ES-I3 (cell line): Measurements from ENCODE around the gene TRMO.
"Not testable (repeated sequence)": the region's sequence is repeated elsewhere in the genome, so short reads cannot be mapped to it uniquely, and the experiment has no call there.

ENCODE experiments used
- H3K36me3 ChIP-seq: 2 replicates; pipeline ENCODE4 v1.6.1; 2013; ENCODE audit warnings: mild to moderate bottlenecking, low read length, control low read depth, moderate library complexity; ENCODE audit not compliant: insufficient read depth
- H3K4me1 ChIP-seq: 2 replicates; pipeline ENCODE4 v1.6.1; 2013; ENCODE audit warnings: mild to moderate bottlenecking, control low read depth, low read length; ENCODE audit not compliant: insufficient read depth
- H3K9ac ChIP-seq: 2 replicates; pipeline ENCODE4 v1.6.1; 2013; ENCODE audit warnings: low read depth, mild to moderate bottlenecking, low read length, moderate library complexity
- H3K9me3 ChIP-seq: 2 replicates; pipeline ENCODE4 v1.6.1; 2013; ENCODE audit warnings: mild to moderate bottlenecking, low read length, moderate library complexity; ENCODE audit not compliant: control insufficient read depth, insufficient read depth

The TRMO gene, protein sequence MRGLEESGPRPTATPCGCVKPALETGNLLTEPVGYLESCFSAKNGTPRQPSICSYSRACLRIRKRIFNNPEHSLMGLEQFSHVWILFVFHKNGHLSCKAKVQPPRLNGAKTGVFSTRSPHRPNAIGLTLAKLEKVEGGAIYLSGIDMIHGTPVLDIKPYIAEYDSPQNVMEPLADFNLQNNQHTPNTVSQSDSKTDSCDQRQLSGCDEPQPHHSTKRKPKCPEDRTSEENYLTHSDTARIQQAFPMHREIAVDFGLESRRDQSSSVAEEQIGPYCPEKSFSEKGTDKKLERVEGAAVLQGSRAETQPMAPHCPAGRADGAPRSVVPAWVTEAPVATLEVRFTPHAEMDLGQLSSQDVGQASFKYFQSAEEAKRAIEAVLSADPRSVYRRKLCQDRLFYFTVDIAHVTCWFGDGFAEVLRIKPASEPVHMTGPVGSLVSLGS

DNA sequence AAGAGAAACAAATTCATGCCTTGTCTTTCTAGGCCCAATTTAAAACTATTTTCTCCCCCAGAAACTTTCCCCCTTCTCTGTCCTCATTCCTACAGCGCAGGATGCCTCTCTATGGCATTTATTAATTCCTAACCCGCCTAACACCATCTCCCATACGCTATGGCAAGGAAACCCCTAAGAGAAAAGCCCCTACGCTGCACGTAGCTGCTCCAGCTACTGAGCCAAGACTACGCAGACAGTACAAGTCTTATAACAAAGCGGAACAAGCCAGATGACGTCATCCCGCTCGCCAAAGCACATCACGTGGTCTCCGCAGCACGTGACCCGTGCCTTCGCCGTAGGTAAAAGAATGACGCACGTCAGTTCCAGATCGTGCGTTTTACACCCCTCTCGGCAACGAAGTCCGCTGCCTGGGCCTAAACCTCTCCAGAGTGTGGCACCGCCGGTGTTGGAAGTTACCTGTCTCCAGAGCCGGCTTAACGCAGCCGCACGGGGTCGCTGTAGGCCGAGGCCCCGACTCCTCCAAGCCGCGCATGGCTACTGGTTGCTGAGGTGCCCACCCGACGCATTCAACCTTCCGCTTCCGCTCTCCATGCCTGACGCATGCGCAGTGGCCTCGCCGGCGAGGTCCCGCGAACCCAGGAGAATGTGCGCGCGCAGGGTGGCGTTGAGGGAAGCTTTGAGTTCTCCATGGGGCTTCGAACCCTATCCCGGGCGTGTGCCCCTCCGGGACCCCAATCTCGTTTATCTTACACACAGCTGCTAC is at the start of gene TRMO:
TSS of gene TRMO (minus strand) at position 542 of the 766 bp plus-strand sequence. CDS start at position 535, 7 bp downstream.
- Histone ChIP-seq H3K4me1 (no peaks in the 10 kb centered on the region), H3K9me3 (no peaks in the 10 kb centered on the region), H3K9ac (peak within 1 kb of the TSS; percentile 73), H3K36me3 (no peaks in the 10 kb centered on the region)

DNA sequence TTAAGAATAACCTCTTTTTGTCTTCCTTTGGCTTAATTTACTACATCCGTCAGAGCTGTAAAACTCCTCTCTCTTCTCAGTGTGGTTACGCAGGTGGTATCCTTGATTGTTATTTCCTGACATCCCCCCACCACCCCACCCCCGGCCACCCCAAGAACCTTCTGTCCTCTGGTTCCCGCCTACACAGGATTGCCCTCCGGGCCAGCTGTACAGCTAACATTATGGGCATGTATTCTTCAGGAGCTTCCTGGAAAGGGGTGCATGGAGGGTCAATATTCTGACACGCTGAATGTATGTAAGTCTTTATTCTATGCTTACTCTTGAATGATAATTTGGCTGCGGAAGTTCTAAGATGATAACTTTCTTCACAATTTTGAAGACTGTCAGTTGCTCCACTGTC is 47.9 kb upstream of the TRMO start:
- H3K9ac ChIP-seq, result no peak overlapping the region
- H3K36me3 ChIP-seq, result no peaks in the 10 kb centered on the region
- H3K9me3 ChIP-seq, result no peaks in the 10 kb centered on the region
- no peaks in the 10 kb centered on the region for H3K4me1 ChIP-seq

DNA sequence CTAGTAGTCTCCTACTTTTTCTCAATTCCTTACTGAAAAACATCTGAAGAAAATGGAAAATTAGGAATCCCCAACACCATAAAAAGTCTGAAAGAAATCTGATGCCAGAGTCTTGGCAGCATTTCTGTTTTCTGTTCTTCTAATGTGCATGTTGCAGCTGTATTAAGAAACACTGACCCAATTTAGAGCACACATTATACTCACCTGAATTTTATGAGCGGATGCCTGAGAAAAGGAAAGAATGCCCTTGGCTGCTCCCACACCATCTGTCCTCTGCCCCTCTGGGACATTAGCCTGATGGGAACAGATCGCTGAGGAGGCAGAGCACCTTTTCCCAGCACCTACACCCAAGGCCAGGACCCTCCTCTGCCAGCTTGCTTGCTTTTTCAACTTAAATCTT is 46.7 kb upstream of the TRMO start:
- Histone ChIP-seq H3K9me3 (no peaks in the 10 kb centered on the region), H3K9ac (no peak overlapping the region), H3K4me1 (no peaks in the 10 kb centered on the region), H3K36me3 (no peaks in the 10 kb centered on the region)

DNA sequence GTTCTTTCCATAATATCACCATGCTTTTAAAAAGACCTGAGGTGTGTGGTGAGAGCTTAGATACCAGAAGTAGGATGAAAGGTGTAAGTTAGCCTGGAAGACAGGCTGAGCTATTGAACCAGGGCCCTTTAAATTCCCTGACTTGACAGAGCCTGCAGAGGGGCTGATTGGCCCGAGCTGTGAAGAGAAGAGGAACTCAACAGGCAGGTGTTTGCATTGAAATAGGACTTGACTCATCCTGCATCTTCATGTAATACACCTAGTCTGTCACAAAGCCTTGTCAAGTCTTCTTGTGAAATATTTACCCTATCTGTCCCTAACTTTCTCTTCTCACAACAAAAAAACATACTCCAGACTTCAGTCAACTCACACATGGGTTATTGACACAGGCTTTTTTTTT is 44.2 kb upstream of the TRMO start:
- Histone ChIP-seq H3K36me3 (no peaks in the 10 kb centered on the region), H3K4me1 (no peaks in the 10 kb centered on the region), H3K9me3 (no peaks in the 10 kb centered on the region), H3K9ac (no peak overlapping the region)

DNA sequence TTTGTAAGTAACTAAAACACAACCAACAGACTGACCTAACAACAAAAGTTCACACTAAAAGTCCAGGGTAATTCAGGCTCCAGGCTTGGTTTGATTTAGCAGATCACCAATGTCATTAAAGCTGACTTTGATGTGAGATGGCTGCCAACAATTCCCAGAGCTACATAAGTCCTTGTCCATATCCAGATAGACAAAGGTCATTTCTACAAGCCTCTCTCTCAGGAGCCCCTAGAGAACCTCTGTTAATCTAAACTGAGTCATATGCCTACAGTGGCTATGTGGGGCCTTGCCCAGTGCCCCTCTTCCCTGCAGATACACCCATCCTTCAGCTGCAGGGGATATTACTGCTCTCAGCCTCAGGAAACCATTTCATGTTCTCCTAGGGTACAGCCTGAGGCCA is 42.6 kb upstream of the TRMO start:
- Histone ChIP-seq H3K9ac (no peak overlapping the region), H3K9me3 (no peaks in the 10 kb centered on the region), H3K4me1 (no peaks in the 10 kb centered on the region), H3K36me3 (no peaks in the 10 kb centered on the region)

DNA sequence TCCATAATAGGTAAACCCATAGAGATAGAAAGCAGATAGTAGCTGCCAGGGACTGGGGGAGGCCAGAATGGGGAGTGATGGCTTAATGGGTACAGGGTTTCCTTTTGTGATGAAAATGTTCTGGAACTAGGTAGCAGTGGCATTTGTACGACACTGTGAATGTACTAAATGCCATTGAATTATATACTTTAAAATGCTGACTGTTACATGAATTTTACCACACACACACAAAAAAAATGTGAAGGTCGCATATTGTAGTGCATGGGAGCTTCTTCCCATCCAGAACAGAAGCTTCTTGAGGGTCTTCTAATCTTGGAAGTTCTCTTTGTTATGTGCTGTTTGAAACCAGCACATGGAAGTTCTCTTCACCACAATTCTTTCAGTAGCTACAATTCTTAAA is 40.9 kb upstream of the TRMO start:
- Histone ChIP-seq H3K9me3 (no peaks in the 10 kb centered on the region), H3K4me1 (no peaks in the 10 kb centered on the region), H3K9ac (no peak overlapping the region), H3K36me3 (no peaks in the 10 kb centered on the region)

DNA sequence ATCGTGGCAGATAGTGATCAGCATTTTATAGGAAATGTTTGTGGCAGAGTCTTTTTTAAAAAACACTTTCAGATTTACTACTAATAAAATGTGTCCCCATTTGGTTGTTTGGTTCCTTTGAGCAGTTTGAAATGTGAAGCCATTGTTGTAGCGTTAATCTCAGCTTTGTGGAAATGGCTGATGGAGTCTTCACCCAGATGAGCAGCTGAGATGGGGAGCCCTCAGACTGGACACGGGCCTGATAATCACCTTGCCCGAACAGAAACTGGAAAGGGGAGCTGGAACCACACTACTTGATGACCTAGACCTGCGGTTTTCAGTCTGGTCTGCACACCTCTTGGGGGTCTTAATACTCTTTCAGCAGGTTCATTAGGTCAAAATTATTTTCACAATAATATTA is 40.3 kb upstream of the TRMO start:
- H3K9ac ChIP-seq, result no peak overlapping the region
- no peaks in the 10 kb centered on the region for H3K4me1 ChIP-seq
- H3K36me3 ChIP-seq, result no peaks in the 10 kb centered on the region
- no peaks in the 10 kb centered on the region for H3K9me3 ChIP-seq

DNA sequence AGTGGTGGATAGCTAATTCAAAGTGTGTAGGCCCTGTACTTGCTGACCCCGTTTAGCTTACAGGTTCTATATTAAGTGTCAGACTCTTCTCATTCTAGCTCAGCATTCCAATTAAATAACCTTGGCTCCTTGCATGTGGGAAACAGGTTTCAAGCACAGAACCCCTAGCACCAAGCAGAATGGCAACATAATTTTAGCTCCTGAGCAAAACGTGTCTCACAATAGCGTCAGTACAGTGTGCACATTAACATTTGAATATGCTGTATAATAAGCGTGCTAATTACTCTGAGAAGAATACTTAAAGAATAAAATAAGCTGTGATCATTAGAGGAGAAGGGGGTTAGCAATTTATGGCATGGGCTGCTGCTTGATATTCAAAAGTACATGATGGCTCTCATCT is 39.8 kb upstream of the TRMO start:
- Histone ChIP-seq H3K36me3 (no peaks in the 10 kb centered on the region), H3K9me3 (no peaks in the 10 kb centered on the region), H3K9ac (no peak overlapping the region), H3K4me1 (no peaks in the 10 kb centered on the region)

DNA sequence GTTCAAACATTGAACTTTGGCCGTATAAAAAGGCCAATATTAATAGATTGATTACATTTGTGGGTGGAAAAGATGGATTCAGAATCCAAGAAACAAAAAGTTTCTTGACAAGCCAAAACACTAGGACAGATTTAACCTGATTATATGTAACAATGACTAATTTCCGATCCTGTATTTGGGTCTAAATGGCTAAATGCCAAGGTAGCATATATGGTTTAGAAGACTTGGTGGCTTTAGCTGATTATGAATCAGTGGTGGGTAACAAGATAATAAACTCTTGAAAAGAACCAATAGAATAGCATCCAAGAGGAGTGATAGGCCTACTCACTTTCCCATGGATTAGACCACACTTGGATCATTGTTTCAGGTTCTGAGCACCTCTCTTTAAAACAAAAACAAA is 39.1 kb upstream of the TRMO start:
- H3K9ac ChIP-seq, result no peak overlapping the region
- no peaks in the 10 kb centered on the region for H3K4me1 ChIP-seq
- no peaks in the 10 kb centered on the region for H3K36me3 ChIP-seq
- H3K9me3 ChIP-seq, result no peaks in the 10 kb centered on the region

DNA sequence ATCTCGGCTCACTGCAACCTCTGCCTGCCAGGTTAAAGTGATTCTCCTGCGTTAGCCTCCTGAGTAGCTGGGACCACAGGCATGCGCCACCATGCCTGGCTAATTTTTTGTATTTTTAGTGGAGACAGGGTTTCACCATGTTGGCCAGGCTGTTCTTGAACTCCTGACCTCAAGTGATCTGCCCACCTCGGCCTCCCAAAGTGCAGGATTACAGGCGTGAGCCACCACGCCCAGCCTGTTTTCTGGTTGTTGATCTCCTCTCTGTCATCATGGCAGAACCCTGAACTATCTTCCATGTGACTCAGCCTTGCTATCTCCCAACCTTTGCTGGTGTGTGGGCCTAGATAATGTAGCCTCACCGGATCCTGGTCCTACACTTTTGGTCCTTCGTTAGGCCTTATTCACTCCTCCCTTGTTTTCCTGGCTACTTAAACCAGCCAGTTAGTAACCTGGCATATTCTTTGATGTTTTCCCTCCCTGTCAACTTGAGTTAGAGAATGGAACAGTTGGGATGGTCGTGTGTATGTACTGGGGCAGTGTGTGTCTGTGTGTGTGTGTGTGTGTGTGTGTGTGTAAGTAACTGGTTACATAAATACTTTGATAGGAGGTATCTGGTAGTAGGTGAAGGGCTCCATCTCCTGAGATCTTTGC is 38.5 kb upstream of the TRMO start:
- not testable (repeated sequence) for H3K9me3 ChIP-seq, H3K4me1 ChIP-seq, H3K36me3 ChIP-seq, H3K9ac ChIP-seq

DNA sequence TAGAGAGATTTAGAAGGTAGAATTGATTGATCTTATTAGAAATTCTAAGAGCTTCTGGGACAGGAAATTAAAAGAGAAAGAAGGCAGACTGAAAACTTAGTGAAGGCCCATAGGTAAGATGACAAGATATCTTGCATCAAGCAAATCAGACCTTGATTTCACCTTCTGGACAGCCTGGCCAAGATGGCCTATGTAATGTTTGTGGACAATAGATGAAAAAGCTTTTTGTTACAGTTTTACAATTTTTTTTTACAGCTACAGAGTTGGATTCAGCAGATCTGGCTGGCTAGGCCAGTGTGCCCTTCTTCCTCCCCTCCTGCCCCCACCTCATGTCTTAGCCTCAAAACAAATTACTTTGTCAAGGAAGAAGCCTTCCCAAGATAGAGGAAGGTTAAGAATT is 37.3 kb upstream of the TRMO start:
- no peak overlapping the region for H3K9ac ChIP-seq
- no peaks in the 10 kb centered on the region for H3K36me3 ChIP-seq
- no peaks in the 10 kb centered on the region for H3K4me1 ChIP-seq
- no peaks in the 10 kb centered on the region for H3K9me3 ChIP-seq

DNA sequence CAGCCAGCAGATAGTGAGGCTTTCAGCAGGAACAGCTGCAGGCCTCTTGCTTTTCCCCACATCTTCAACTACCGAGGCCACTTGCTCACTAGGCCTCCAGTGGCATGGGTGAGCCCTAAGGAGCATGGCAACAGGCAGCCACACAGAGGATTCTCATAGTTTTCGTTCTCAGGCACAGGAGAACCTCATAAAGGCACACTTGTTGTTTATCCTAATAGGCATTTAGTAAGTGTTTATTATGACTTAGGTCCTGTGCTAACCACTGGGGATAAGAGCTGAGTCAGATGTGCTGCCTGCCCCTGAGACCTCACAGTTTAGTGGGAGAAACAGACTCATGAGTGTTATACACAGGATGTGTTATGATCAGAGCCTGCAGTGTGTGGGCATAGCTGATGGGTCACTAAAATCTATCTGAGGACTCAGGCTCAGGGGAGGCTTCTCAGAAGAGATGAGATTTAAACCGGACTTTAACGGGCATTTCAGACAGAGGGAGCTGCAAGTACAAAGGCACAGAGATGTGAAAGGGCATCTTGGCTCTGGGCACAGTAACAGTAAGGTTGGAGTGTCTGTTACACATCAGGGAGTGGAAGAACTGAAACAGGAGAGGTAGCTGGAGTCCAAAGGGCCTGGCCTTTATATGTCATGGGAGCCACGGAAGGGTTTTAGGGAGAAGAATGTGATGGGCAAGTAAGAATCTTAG is 36.7 kb upstream of the TRMO start:
- Histone ChIP-seq H3K9ac (no peak overlapping the region), H3K36me3 (no peaks in the 10 kb centered on the region), H3K9me3 (no peaks in the 10 kb centered on the region), H3K4me1 (no peaks in the 10 kb centered on the region)

DNA sequence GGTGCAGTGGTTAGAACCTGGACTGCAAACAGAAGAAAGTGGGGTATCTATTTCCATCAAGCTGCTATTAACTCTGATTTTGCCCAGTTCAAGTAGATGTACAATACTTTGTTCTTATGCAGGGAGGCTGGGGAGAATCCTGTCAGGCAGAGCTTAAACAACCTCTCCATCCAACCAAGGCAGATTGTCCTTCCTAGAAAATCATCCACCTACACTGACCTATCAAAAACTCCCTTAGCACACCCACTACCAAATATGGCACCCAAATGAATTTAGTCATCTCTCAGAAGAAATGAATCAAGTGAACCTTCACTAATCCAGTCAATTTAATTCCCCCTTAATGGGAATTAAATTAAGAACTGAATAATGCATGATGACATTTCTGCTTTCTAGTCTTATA is 34.0 kb upstream of the TRMO start:
- no peak overlapping the region for H3K9ac ChIP-seq
- no peaks in the 10 kb centered on the region for H3K36me3 ChIP-seq
- no peaks in the 10 kb centered on the region for H3K9me3 ChIP-seq
- H3K4me1 ChIP-seq, result no peaks in the 10 kb centered on the region

DNA sequence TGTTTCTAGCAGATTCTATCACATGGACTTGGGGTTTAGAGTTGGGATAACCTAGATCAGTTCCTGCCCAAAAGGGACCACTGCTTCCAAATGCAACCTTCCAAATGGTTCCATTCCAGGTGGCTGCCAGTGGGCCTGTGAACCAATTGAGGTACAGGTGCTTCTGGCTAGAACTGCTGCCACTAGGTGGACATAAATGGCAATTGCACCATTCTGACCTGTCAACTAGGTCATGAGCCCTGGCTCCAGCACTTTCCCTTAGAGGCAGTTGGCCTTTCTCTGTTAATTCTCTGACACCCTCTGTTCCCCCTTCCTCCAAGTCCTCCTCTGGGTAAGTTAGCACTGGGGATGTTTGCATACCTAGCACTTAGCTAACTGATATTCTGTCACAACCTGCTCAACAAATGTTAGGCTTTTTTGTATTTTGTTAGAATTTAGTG is 32.3 kb upstream of the TRMO start:
- Histone ChIP-seq H3K36me3 (no peaks in the 10 kb centered on the region), H3K4me1 (no peaks in the 10 kb centered on the region), H3K9ac (no peak overlapping the region), H3K9me3 (peaks cover 4% of the 10 kb centered on the region; the same call in 1 of the 2 replicates)
